NCI-H774 (cell line): ENCODE measurements around the gene NINJ2.
"Not testable (repeated sequence)": the region's sequence is repeated elsewhere in the genome, so short reads cannot be mapped to it uniquely, and the experiment has no call there.

Experiments used
- DNase-seq: peaks from one replicate; lab custom pipeline; 2025; lab: John Stamatoyannopoulos, UW

The NINJ2 gene

GRCh38 chr12:586318-587071, 76.8 kb downstream of the NINJ2 start:
- DNase-seq = no peak

- DNase-seq = no peak
Observed at GRCh38 chr12:585062-586061, 77.9 kb downstream of the NINJ2 start.

- no peak for DNase-seq
Observed at GRCh38 chr12:583251-583869, 79.9 kb downstream of the NINJ2 start.

- no peak for DNase-seq
Observed at GRCh38 chr12:581746-582145, 81.5 kb downstream of the NINJ2 start.

GRCh38 chr12:581321-581720, 81.9 kb downstream of the NINJ2 start:
- DNase-seq = no peak

GRCh38 chr12:580813-581212, 82.4 kb downstream of the NINJ2 start:
- DNase-seq = no peak

- DNase-seq = no peak
Observed at GRCh38 chr12:579420-580110, 83.7 kb downstream of the NINJ2 start.

GRCh38 chr12:578748-579419, 84.4 kb downstream of the NINJ2 start:
- DNase-seq = no peak

GRCh38 chr12:577994-578747, 85.1 kb downstream of the NINJ2 start:
- DNase-seq = not testable (repeated sequence)

- DNase-seq = no peak
Observed at GRCh38 chr12:576615-577110, 86.6 kb downstream of the NINJ2 start.

- peak; percentile 80 for DNase-seq
Observed at GRCh38 chr12:575948-576614, 87.2 kb downstream of the NINJ2 start.

- DNase-seq = no peak
Observed at GRCh38 chr12:575129-575502, 88.1 kb downstream of the NINJ2 start.

- DNase-seq = no peak
Observed at GRCh38 chr12:574475-575128, 88.6 kb downstream of the NINJ2 start.

GRCh38 chr12:573232-573631, 90.0 kb downstream of the NINJ2 start:
- no peak for DNase-seq

GRCh38 chr12:572532-572899, 90.7 kb downstream of the NINJ2 start:
- no peak for DNase-seq

GRCh38 chr12:571795-572531, 91.3 kb downstream of the NINJ2 start:
- DNase-seq = no peak

- DNase-seq = no peak
Observed at GRCh38 chr12:570921-571794, 92.1 kb downstream of the NINJ2 start.

GRCh38 chr12:570435-570920, 92.8 kb downstream of the NINJ2 start:
- DNase-seq = no peak
